HG03520 (cell line): ENCODE results near the gene SLC12A7.
A peak's percentile ranks its signal among the peaks of the same experiment; 100 is the strongest.

Experiments
- ATAC-seq: cut with Tn5 transposase; IDR thresholded peaks from one replicate; pipeline ENCODE4 v1.9.1; 2021; ENCODE audit warnings: mild to moderate bottlenecking, moderate library complexity; ENCODE audit not compliant: unreplicated experiment

Gene SLC12A7

GRCh38 chr5:1141834-1142233 is 30.0 kb upstream of the SLC12A7 start:
- no peak for ATAC-seq

GRCh38 chr5:1140818-1141189 is 28.9 kb upstream of the SLC12A7 start:
- no peak for ATAC-seq

GRCh38 chr5:1140171-1140817 is 28.4 kb upstream of the SLC12A7 start:
- no peak for ATAC-seq

- no peak for ATAC-seq
Observed at GRCh38 chr5:1139331-1140170, 27.7 kb upstream of the SLC12A7 start.

DNA sequence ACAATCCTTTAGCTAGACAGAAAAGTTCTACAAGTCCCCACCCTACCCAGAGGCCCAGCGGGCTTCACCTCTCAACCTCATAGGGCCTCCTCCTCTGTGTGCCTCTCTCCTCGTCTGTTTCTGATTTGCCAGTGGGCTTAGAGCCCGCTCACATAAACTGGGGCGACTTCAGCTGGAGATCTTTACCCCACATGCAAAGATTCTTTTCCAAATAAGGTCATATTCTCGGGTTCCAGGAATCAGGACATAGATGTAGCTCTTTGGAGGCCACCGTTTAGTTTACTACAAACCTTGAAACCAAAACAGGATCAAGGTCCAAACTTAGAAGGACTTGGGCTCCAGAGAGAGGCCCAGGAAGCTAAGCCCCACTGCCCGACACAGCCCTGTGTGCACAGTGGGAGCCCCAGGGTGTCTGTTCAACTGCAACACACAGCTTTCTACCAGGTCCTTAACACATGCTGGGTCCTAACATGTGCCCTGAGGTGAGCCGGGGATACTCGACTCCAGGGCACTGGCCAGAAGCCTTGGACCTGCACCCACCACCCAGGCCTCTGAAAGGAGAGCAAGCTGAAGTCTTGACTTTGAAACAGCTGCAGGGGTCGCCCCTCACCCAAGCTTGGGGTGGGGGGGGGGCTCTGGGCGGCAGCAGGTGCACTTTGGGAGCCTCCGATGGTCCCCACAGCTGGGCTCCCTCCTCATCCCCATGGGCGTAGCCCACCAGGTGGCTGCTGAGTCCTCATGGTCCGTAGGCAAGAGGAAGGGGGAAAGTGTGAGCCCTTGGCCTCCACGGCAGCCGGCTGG is 26.8 kb upstream of the SLC12A7 start:
- ATAC-seq = no peak

GRCh38 chr5:1137567-1138444 is 25.9 kb upstream of the SLC12A7 start:
- ATAC-seq = no peak

GRCh38 chr5:1136814-1137213 is 25.0 kb upstream of the SLC12A7 start:
- ATAC-seq = no peak

- ATAC-seq = no peak
Observed at GRCh38 chr5:1135696-1136525, 24.0 kb upstream of the SLC12A7 start.

GRCh38 chr5:1134478-1134877 is 22.6 kb upstream of the SLC12A7 start:
- ATAC-seq = peak; percentile 65

- ATAC-seq = no peak
Observed at GRCh38 chr5:1133510-1134201, 21.8 kb upstream of the SLC12A7 start.

- no peak for ATAC-seq
Observed at GRCh38 chr5:1133108-1133507, 21.2 kb upstream of the SLC12A7 start.

DNA sequence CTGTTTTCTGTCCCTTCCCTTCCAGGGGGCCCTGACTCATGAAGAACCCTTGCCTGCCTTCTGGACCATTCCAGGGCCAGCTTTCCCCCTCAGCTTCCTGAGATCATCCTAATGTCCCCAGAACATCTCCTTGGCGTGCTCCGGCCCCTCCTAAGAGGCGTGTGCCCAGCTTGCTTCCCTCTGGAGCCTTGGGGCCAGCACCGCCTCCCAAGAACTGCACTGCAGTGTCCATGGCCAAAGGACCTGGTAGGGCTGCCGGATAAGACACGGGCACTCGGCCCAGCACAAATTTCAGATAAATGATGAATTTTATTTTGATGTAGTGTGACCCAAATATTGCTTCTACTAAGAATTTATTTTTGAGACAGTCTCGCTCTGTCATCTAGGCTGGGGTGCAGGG is 20.7 kb upstream of the SLC12A7 start:
- ATAC-seq = no peak

GRCh38 chr5:1131726-1132125 is 19.9 kb upstream of the SLC12A7 start:
- no peak for ATAC-seq

DNA sequence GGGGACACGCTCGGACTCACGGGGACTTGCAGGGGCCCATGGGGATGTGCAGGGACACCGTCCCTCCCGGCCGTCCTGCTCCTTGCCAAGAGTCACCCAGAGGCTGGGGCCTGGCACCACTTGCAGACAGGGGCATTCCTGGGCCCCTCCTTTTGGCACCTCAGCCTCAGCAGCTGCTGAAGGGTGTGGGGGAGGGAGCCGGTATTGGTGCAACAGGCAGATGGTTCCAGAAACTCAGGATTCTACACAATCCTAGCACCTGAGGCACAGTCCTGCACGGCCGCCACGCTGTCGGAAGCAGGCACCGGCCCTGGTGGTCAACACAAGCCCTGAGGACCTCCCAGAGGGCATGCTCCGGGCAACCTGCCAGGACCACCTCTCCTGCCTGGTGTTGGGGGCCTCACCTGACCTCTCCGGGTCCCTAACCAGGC is 19.3 kb upstream of the SLC12A7 start:
- ATAC-seq = no peak

DNA sequence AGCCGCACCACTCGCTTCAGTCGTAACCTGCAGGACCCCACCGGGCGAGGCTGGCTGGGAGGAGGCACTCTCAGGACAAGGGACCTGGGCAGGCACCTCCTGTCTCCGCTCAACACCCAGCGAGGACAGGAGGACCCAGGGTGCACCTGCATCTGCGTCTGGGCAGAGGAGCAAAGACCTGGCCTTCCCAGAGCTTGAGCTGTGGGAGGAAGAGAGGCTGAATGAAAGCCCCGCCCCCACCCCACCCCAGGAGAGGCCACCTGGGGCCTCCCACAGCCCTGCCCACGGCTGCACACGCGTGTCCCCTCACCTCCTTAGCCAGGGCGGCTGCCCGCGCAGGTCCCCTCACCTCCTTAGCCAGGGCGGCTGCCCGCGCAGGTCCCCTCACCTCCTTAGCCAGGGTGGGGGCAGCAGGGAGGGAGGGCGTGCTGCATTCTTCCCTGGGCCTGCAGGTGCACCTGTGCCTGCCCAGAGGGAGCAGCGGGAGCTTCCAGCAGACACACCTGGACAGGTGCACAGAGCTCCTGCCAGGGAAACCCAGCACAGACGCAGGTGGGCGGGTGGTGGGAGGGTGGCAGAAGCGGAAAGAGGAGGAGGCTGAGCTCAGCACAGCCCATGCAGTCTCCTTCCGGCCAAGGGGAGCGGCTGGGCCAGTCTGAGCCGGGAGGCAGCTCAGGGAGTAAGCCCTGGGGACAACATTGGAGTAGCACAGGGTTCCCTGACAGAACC is 18.5 kb upstream of the SLC12A7 start:
- ATAC-seq = no peak

DNA sequence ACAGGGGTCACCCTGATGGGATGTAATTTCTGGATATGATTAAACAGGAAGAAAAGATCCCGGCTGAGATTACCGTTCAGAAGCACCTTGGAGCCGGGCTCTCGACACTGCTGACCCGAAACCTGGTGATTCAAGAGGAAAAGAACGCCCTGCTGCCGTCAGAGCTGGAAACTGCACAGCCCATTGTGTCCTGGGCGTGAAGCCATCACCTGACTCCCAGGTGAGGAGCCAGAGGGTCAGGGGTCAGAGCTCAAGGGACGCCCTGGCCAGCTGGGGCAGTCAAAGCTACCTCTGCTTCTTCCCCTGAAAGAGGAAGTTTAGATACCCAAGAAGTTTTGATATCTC is 17.8 kb upstream of the SLC12A7 start:
- no peak for ATAC-seq

DNA sequence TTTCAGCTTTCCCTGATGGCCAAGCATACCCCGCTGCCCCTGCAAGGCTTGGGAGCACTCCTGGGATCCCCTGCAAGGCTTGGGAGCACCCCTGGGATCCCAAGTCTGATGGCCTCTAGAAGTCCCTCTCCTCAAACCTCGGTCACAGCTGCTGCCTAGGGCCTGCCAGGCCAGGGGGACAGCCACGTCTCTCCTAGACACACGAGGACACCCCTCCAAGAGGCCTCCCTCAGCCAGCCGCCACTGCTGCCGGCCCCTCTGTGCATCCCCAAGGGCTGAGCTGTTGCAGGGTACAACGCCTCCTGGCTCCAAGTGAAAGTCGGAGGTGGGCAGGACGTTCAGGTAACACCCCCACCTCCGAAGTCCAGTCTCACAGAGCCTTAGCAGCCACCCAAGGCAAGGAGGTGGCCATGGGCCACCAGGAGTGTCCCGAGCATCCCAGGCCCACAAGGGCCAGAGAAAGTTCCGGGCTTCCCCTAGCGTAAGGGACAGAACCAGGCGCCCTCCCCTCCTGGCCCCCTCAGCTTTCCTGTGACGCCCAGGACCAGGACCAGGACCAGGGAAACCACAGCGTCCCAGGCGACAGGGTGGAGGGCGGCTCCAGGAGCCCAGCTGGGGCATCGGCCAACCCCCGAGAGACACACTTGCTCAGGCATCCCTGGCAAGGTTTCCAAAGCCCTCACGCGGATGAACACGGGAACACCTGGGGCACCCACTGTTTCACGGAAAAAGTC is 17.3 kb upstream of the SLC12A7 start:
- no peak for ATAC-seq
